ENCODE results near the gene TGM3.

The TGM3 gene

DNA sequence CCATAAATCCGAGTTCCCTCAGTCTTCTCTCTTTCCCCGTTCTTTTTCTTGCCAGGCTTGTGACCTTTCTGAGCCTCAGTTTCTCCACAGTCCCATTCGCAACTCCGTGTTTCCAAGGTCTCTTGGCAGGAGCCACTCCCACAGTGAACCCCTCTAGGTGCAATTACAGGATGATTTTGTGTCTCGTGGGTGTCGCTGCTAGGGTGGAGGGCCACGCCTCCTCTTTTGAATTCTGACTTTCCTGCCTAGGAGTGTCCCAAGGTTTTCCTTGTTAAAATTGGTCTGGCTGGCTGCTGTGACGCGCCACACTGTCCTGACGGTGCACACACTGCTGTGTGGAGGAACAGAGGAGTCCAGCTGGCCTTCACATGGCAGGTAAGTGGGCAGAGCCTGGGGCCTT, 84.8 kb downstream of the TGM3 start, which contains the start of gene TGM6:
Gene TGM6, plus strand, starts transcription at position 301 of the 400 bp plus-strand sequence. Its CDS starts 68 bp downstream, at position 369.
- DNase-seq (ENCODE audit: low read depth in 2 of 2) = no peak

GRCh38 chr20:2381303-2381702, 85.5 kb downstream of the TGM3 start:
- DNase-seq (ENCODE audit: low read depth in 2 of 2) = no peak

GRCh38 chr20:2382833-2383232, 87.0 kb downstream of the TGM3 start:
- no peak for DNase-seq (ENCODE audit: low read depth in 2 of 2)

DNA sequence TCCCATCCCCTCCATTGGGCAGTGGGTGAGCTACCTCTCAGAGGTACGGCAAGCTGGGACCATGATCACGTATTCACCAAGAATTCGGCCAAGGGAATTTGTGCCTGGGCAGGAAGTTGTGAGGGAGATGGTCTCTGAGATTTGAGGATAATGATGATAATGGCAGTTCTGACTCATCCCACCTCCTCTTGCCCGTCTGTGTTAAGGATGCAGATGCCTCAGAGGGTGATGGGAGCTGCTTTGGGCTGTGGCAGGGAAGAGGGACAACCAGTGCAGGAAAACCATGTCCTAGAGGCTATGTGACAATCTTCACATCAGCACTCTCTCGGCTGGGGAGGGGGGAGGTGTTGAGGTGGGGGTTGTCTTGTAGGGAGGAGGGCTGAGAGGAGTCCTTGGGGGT, 89.2 kb downstream of the TGM3 start:
- DNase-seq (ENCODE audit: low read depth in 2 of 2) = no peak

DNA sequence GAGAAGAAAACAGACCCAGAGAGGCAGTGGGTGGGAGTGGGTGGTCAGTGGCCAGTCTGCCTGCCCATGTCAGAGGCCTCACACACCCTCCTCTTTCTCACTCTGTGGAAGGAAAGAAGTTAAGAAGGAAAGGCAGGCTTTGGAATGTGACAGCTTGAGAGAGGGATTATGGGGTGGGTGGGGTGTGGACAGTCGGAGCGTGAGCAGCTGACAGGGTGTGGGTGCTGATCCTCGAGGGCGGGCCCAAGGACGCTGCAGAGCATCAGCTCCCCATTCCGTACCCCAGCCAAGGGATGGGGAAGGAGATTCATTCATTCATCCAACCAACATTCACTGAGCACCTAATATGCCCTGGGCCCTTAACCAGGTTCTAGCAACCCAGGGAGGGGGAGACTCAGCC, 89.7 kb downstream of the TGM3 start:
- DNase-seq (ENCODE audit: low read depth in 2 of 2) = no peak

GRCh38 chr20:2386516-2387179, 90.8 kb downstream of the TGM3 start:
- no peak for DNase-seq (ENCODE audit: low read depth in 2 of 2)

DNA sequence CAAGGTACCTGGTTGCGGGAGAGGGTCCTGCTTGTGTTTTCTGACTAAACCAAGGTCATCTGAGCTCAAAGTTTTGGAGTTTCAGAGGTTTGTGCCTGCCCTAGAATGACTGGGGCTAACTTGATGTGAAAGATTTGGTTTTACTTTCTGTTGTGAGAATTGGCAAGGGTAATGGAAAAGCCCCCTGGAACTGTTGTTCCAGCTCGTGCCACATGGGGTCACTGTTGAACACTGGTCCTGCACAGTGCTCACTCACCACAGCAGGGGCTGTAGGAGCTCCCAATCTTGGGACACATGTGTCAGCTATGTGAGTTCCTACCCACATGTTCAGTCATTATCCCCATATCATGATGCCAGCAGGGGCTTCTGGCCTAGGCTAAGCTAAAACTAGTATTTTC, 91.4 kb downstream of the TGM3 start:
- DNase-seq (ENCODE audit: low read depth in 2 of 2) = peak in 1 of 2 donors; percentile 33

DNA sequence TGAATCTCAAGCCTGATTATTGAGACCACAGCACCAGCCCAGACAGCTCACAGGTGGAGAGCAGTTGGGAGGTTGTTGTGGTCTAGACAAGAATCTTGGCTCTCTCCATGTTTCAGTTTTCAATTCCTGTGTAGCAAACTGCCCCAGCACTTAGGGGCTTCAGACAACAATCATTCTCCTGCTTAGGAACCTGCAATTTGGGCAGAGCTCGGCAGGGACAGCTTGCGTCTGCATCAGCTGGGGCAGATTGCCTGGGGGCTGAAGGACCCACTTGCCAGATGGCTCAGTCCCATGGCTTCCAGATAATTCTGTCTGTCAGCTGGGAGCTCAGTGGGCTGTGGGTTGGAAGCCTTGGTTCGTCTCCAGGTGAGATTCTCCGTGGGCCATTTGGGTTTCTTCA, 91.8 kb downstream of the TGM3 start:
- DNase-seq (ENCODE audit: low read depth in 2 of 2) = no peak
